ENCODE results near the gene LRRC32.

GRCh38 chr11:76641905-76642304 is 28.6 kb downstream of the LRRC32 start:
- TF ChIP-seq EZH2 (IDR thresholded peaks at IDR 0.05; ENCODE audit: low read length, missing control alignments): no peak
- TF ChIP-seq CTCF (conservative IDR thresholded peaks at IDR 0.05 in 1 of 2, IDR thresholded peaks at IDR 0.05 in 1 of 2; ENCODE audit: low read depth in 1 of 2, low read length in 2 of 2): no peak
